ENCODE data around the gene MCAM. TPM values are rescaled to one million over a fixed set of nuclear protein-coding genes. Genes with fewer than 3 reads are reported as not detected.

MCAM gene
- total RNA-seq, 1 donor, result 11.2 TPM

GRCh38 chr11:119277660-119278059 lies 39.3 kb downstream of the MCAM start:
- no peaks in the 10 kb centered on the region for H3K9me3 ChIP-seq (ENCODE audit: low read depth, low read length)
- H4K20me1 ChIP-seq (ENCODE audit: insufficient read depth, low read length), result no peaks in the 10 kb centered on the region
- DNase-seq (ENCODE audit: insufficient read length, low spot score, missing footprints), result peak; percentile 42
- H3K36me3 ChIP-seq (ENCODE audit: insufficient read depth, low read length), result peaks cover 29% of the 10 kb centered on the region
- H2AFZ ChIP-seq (ENCODE audit: low read length), result no peak overlapping the region
- no peaks in the 10 kb centered on the region for H3K79me2 ChIP-seq (ENCODE audit: insufficient read depth, low read length)
- H3K27ac ChIP-seq (ENCODE audit: low read depth, low read length), result no peak overlapping the region
- TF ChIP-seq CTCF (IDR thresholded peaks at IDR 0.05; ENCODE audit: extremely low read depth, low read depth, low read length), result no peak
- no peak overlapping the region for H3K4me3 ChIP-seq (ENCODE audit: insufficient read depth, low read length)
- no peaks in the 10 kb centered on the region for H3K4me1 ChIP-seq (ENCODE audit: insufficient read depth, low read length)
- H3K27me3 ChIP-seq (ENCODE audit: insufficient read depth, low read length), result no peaks in the 10 kb centered on the region
- no peak overlapping the region for H3K4me2 ChIP-seq (ENCODE audit: insufficient read depth, low read length)

- no peak for TF ChIP-seq CTCF (IDR thresholded peaks at IDR 0.05; ENCODE audit: extremely low read depth, low read depth, low read length)
- H3K27me3 ChIP-seq (ENCODE audit: insufficient read depth, low read length), result no peaks in the 10 kb centered on the region
- peaks cover 13% of the 10 kb centered on the region for H3K79me2 ChIP-seq (ENCODE audit: insufficient read depth, low read length)
- no peak overlapping the region for H2AFZ ChIP-seq (ENCODE audit: low read length)
- H3K27ac ChIP-seq (ENCODE audit: low read depth, low read length), result no peak overlapping the region
- H3K9me3 ChIP-seq (ENCODE audit: low read depth, low read length), result no peaks in the 10 kb centered on the region
- H3K4me1 ChIP-seq (ENCODE audit: insufficient read depth, low read length), result no peaks in the 10 kb centered on the region
- peaks cover 30% of the 10 kb centered on the region for H3K36me3 ChIP-seq (ENCODE audit: insufficient read depth, low read length)
- no peak overlapping the region for H3K4me3 ChIP-seq (ENCODE audit: insufficient read depth, low read length)
- DNase-seq (ENCODE audit: insufficient read length, low spot score, missing footprints), result no peak
- H4K20me1 ChIP-seq (ENCODE audit: insufficient read depth, low read length), result no peaks in the 10 kb centered on the region
- H3K4me2 ChIP-seq (ENCODE audit: insufficient read depth, low read length), result no peak overlapping the region
These were observed 43.2 kb downstream of the MCAM start for GRCh38 chr11:119273721-119274120.

GRCh38 chr11:119267645-119268044 lies 49.3 kb downstream of the MCAM start:
- Histone ChIP-seq H3K36me3 (ENCODE audit: insufficient read depth, low read length) (peaks cover 4% of the 10 kb centered on the region), H3K4me2 (ENCODE audit: insufficient read depth, low read length) (no peak overlapping the region), H3K4me3 (ENCODE audit: insufficient read depth, low read length) (no peak overlapping the region), H3K4me1 (ENCODE audit: insufficient read depth, low read length) (peaks cover 13% of the 10 kb centered on the region), H3K9me3 (ENCODE audit: low read depth, low read length) (no peaks in the 10 kb centered on the region), H2AFZ (ENCODE audit: low read length) (no peak overlapping the region), H3K79me2 (ENCODE audit: insufficient read depth, low read length) (peaks cover 66% of the 10 kb centered on the region), H4K20me1 (ENCODE audit: insufficient read depth, low read length) (peaks cover 7% of the 10 kb centered on the region), H3K27me3 (ENCODE audit: insufficient read depth, low read length) (no peaks in the 10 kb centered on the region), H3K27ac (ENCODE audit: low read depth, low read length) (no peak overlapping the region)
- no peak for TF ChIP-seq CTCF (IDR thresholded peaks at IDR 0.05; ENCODE audit: extremely low read depth, low read depth, low read length)
- no peak for DNase-seq (ENCODE audit: insufficient read length, low spot score, missing footprints)

GRCh38 chr11:119266517-119267255 lies 50.2 kb downstream of the MCAM start:
- Histone ChIP-seq H3K27ac (ENCODE audit: low read depth, low read length) (no peak overlapping the region), H2AFZ (ENCODE audit: low read length) (no peak overlapping the region), H3K36me3 (ENCODE audit: insufficient read depth, low read length) (no peaks in the 10 kb centered on the region), H4K20me1 (ENCODE audit: insufficient read depth, low read length) (peaks cover 7% of the 10 kb centered on the region), H3K9me3 (ENCODE audit: low read depth, low read length) (no peaks in the 10 kb centered on the region), H3K4me3 (ENCODE audit: insufficient read depth, low read length) (no peak overlapping the region), H3K79me2 (ENCODE audit: insufficient read depth, low read length) (peaks cover 71% of the 10 kb centered on the region), H3K4me1 (ENCODE audit: insufficient read depth, low read length) (peaks cover 20% of the 10 kb centered on the region), H3K27me3 (ENCODE audit: insufficient read depth, low read length) (no peaks in the 10 kb centered on the region), H3K4me2 (ENCODE audit: insufficient read depth, low read length) (no peak overlapping the region)
- DNase-seq (ENCODE audit: insufficient read length, low spot score, missing footprints), result no peak
- TF ChIP-seq CTCF (IDR thresholded peaks at IDR 0.05; ENCODE audit: extremely low read depth, low read depth, low read length), result no peak

All from osteoblast (primary cell).